HG02571 (cell line): ENCODE data around the gene AFG3L2.

Experiments
- ATAC-seq: cut with Tn5 transposase; IDR thresholded peaks from one replicate; pipeline ENCODE4 v1.9.1; 2021; ENCODE audit warnings: mild to moderate bottlenecking, moderate library complexity; ENCODE audit not compliant: unreplicated experiment

Gene AFG3L2

GRCh38 chr18:12306752-12307700 lies 70.0 kb downstream of the AFG3L2 start:
- peak; percentile 19 for ATAC-seq

DNA sequence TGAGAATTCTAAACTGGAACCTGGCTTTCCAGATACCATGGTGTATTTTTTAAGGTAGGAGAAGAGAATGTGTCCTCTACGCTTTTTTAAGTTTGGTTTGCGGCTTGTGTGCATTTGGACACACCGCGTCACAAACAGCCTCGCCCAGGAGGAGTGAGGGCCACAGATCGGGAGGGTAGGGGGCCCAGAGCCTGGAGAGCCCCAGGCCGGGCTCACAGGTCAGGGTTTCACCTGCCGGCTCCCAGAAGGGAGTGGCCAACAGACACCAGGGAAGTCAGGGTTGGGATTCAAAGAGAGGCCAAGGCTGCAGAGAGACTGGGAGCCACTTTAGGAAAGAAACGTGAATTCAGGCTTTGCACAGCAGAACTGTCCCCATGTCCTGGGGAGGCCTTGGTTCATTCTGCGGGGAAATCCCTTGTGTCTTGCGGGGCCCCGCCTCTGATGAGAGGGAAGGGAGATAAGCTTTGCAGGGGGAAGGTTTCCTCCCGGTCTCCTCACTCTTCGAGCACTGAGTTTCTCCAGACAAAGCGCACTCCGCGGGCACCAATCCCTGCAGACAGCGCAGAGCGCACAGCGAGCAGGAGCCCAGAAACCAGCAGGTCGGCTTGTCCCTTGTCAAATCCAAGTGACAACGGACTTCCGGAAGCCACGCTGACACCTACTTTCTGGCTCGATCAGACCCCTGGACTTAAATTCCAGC lies 70.9 kb downstream of the AFG3L2 start:
- ATAC-seq = no peak

GRCh38 chr18:12305211-12305610 lies 71.8 kb downstream of the AFG3L2 start:
- ATAC-seq = no peak

GRCh38 chr18:12304351-12305210 lies 72.4 kb downstream of the AFG3L2 start:
- ATAC-seq = no peak

- ATAC-seq = no peak
Measured at GRCh38 chr18:12302391-12303147, 74.5 kb downstream of the AFG3L2 start.

- no peak for ATAC-seq
Measured at GRCh38 chr18:12301263-12302005, 75.6 kb downstream of the AFG3L2 start.

DNA sequence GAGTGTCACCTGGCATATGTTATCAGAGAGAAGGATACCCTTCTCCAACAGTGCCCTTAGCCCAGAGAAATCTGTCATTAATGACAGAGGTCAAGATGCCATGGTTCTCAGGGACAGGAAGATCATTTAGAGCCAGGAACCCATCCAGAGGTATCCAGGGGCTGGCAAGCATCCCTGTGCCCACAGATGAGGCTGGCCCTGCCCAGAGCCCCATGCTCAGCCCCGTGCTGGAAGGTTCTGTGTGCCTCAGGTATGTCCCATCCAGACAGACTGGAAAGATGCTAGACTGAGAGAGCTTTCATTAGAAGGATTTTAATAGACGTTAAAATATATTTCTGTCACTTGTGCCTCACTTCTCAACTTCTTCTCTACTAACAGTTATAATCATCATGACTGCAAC lies 77.2 kb downstream of the AFG3L2 start:
- ATAC-seq = no peak

DNA sequence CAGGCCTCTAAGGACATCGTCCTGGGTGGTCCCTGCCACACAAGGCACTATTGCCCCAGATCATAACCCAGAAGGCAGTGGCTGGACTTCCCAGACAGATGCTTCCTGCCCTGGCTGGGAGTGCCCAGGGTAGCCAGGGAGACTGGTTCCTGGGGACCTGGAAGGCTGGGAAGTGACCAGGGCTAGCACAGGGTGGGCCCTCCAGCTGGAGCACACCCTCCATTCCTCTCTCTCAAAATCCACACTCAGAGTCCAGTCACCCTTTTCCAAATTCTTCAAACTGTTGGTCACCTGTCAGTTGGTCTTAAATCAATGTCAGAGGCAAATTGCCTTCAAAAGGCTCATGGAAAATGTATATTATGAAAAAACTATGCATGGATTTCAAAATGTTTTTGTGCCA lies 80.6 kb downstream of the AFG3L2 start:
- no peak for ATAC-seq

GRCh38 chr18:12296087-12296403 lies 81.0 kb downstream of the AFG3L2 start:
- ATAC-seq = no peak

DNA sequence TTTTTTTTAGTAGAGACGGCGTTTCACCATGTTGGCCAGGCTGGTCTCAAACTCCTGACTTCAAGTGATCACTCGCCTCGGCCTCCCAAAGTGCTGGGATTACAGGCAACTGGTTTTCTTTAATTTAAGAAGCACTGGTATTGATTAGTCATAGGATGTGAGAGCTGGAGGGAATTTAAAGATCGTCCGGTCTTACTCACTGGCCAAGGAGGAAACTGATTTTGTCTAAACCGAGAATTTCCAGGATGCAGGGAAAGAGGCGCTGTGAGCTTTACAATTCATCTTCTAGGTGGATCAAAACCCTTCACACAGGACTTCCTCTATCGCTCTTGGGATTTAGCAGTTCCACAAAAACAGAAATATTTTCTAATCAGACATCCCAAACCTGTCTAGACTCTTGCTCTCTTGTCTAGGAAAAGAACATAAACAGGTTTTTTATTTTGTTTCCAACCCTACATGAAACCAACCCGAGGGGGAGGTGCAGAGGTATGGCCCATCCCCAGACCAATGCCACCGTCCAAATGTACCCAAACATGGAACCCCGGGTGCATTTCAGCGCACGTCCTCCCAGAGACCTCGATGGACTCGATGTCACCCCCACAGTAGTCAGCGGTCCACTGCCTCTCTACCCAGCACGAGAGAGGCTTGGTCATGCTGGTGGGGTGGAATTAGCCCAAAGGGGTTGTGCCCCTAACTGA lies 81.5 kb downstream of the AFG3L2 start:
- no peak for ATAC-seq

DNA sequence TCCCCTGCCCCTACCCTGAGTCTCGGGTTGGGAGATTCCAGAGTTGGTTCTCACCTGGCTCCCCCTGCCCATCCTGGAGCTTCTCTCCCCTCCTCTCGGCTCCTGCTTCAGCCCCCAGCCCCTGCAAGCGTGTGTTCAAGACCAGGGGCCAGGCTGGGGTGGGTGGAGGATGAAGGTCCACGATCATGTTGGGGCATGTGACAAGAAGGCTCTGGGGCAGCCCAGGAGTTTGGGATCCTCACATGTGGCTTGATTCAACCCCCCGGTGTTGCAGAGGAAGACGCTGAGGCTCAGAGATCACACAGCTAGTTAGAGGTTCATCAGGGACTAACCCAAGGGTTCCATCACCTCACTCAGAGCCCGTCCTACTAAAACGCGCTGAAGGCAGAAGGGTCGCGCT lies 83.2 kb downstream of the AFG3L2 start:
- no peak for ATAC-seq

GRCh38 chr18:12291690-12292089 lies 85.3 kb downstream of the AFG3L2 start:
- ATAC-seq = no peak

DNA sequence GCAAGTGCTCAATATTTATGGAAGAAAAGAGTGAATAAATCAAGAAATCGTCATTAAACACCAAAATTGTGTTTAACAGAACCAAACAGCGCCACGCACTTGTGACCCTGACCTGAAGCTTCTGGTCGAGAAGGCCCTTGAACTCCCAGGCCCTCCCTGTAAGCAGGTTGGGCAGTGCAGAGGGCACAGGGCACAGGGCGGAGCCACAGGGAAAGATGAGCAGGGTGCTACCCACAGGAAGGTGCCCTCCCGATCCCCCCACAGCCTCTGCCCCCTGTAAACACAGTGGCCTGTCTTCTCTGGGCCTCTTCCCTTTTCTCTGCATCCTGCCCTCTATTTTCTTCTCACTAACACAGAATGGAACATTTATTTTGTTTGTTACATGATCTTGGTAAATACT lies 85.9 kb downstream of the AFG3L2 start:
- ATAC-seq = no peak

DNA sequence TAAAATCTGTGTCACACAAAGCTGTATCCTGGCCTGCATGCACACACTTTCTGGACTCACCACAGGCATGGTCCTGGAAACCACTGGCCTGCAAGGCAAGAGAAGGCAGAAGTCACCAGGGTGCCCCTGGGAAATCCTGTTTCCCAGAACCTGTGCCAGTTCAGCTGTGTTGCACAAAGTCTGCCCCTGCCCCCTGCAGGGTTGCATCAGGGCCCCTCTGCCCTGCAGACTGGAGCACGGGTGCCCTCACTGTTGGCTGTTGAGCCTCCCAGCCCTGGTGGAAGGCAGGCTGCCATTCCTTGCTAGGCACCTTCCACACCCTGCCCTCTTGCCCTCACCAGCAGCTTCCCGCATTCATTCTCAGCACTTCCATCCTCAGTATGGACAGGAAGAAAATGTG lies 86.9 kb downstream of the AFG3L2 start:
- ATAC-seq = no peak

DNA sequence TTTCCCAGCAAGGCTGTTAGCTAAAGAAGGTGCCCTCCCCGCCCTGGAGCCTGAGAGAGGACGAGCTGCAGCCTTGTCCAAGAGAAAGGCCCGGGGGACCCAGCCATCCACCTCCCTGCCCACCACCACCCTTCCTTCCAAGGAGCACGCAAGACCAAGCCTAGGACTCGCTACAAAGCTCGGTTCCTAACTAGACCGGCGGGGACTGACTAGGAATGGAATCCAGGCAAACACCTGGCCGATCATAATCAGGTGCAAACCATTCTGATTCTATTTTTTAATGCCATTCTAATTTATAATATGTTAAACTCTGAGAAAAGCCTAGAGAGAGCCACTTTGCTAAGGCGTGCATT lies 88.6 kb downstream of the AFG3L2 start:
- no peak for ATAC-seq

DNA sequence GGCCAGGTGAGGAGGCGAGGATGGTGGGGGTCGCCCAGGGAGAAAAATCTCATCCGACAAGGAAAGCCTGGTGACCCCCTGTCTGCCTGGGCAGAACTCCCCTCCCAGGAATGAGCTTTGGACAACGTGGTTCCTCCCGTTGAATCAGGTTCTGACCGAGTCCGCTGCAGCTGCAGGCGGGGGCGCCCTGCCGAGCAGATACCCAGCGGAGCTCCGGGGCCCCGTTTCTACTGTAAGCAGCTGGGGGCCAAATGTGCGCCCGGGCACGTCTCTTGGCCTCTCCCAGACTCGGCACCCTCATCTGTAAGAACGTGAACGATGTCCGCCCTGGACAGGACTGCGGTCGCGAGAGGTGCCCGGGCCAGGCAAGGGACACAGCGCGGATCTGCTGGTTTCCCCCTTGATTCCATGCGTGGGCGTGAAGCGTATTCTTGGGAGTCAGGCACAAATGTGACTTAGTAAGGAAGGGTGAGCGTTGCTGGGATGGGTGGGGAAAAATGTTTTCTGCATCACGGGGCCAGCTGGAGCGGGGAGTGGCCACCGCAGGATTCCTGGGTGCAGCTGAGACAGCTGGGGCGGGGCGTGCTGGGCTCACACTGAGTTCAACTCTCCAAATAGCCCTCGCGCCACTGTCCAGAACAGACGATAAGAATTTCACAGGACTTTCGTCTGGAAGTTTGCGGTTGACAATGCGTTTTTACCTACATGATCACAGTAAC lies 89.2 kb downstream of the AFG3L2 start:
- no peak for ATAC-seq

DNA sequence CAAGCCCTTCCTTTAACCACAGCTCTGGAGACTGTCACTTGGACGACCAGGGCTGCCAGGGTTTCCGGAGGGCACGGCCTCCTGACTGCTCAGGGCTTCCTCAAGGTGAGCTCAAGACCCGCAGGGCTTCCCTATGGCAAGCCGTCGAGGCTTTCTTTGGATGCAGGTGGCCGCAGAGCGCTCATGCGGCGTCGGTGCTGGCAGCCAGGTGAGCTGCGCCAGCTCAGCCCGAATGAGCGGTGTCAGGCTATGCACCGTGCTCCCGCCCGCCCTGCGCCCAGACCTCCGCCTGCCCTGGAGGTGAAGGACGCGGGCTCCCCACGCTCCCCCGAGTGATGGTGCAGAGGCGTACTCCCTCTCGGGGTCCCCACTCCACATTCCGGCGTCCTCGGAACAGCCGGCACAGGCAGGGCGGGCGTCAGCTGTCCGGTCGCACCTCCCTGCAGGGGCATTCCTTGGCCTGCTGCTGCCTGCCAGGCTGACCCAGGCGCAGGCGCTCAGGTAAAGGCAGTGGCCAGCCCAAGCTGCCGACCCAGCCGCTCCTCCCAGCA lies 89.8 kb downstream of the AFG3L2 start:
- ATAC-seq = no peak

GRCh38 chr18:12283666-12284065 lies 93.4 kb downstream of the AFG3L2 start:
- no peak for ATAC-seq

- ATAC-seq = no peak
Measured at GRCh38 chr18:12283256-12283655, 93.8 kb downstream of the AFG3L2 start.
